Fibroblast of lung (primary cell): Measurements from ENCODE around the gene RNF223.

ENCODE experiments used
- CTCF ChIP-seq, 2 donors: IDR thresholded peaks in 1 of 2; conservative IDR thresholded peaks in 1 of 2; 1 replicate in 1 of 2; 2 replicates in 1 of 2; pipeline ENCODE4 v1.5.1; 2011 to 2012; ENCODE audit warnings: low read length in 2 of 2, control low read depth in 1 of 2, inconsistent platforms in 1 of 2, low read depth in 1 of 2, mild to moderate bottlenecking in 1 of 2
- EZH2 ChIP-seq: IDR thresholded peaks from 2 replicates; pipeline ENCODE4 v1.5.1; 2012; ENCODE audit warnings: low read length, control low read depth, mild to moderate bottlenecking; ENCODE audit errors: missing control alignments

DNA sequence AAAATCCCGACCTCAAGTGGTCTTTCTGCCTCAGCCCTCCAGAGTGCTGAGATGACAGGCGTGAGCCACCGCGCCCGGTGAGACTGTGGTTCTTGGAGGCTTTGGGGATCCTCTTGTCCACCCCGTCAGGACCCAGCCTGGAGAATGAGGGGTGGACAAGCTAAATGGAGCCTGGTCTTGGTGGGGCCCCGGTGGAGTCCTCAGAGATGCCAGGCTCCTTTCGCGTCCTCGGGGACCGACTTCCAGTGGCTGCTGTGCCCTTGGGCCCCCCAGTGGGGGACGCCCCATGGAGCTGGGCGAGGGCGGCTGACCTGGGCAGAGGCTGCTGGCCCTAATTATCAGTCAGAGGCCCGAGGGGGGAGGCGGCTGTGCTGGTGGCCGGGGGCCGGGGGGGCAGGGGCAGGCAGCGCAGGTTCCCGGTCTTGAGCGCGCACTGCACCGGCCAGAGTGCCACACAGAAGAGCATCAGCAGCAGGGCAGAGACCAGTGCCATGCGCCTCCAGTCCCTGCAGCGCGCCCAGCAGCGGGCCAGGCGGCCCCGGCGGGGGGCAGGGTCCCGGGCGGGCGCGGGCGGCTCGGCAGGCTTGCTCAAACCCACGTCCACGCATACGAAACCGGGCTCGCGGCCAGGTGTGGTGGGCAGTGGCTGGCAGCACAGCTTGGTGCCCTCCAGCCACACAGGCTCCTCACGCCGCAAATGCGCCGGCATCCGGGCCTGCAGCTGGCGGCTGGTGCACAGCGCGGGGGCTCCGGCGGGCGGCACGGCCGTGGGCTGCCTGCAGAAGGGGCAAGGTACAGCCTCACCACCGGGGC is 2.4 kb downstream of the RNF223 start:
- TF ChIP-seq CTCF (conservative IDR thresholded peaks at IDR 0.05 in 1 of 2, IDR thresholded peaks at IDR 0.05 in 1 of 2; ENCODE audit: low read depth in 1 of 2, low read length in 2 of 2): no peak
- TF ChIP-seq EZH2: no peak
